Prostate gland (tissue), 2 donors: ENCODE data around the gene SPINK1. TPM values are rescaled to one million over a fixed set of nuclear protein-coding genes. Genes with fewer than 3 reads are reported as not detected.
"Not testable (repeated sequence)": the region's sequence is repeated elsewhere in the genome, so short reads cannot be mapped to it uniquely, and the experiment has no call there.

Experiments
- DNase-seq: peaks from one replicate; pipeline ENCODE4 v3.0.0-alpha.2; 2019; ENCODE audit warnings: low spot score
- H3K27ac ChIP-seq, 2 donors: fragments of 200-600 bp; sonication (generic); 2 replicates each; pipeline ENCODE4 v1.5.1; 2017 to 2019
- H3K27me3 ChIP-seq: fragments of 200-600 bp; sonication (generic); replicated peaks from 2 replicates; pipeline ENCODE4 v1.5.1; 2019; ENCODE audit not compliant: insufficient read depth
- H3K36me3 ChIP-seq, 2 donors: fragments of 200-600 bp; sonication (generic); 1 replicate in 1 of 2; 2 replicates in 1 of 2; pipeline versions ENCODE4 v1.5.1 to v1.8.1; 2017 to 2019
- H3K4me1 ChIP-seq: fragments of 200-600 bp; sonication (generic); replicated peaks from 2 replicates; pipeline ENCODE4 v1.5.1; 2019
- H3K4me3 ChIP-seq, 2 donors: fragments of 200-600 bp; sonication (generic); 2 replicates each; pipeline ENCODE4 v1.5.1; 2017 to 2019
- H3K9me3 ChIP-seq: fragments of 200-600 bp; sonication (generic); 2 replicates; pipeline ENCODE4 v1.5.1; 2017
- CTCF ChIP-seq, 4 experiments: fragments of 200-600 bp in 2 of 4; fragments of 450-650 bp in 2 of 4; sonication (generic) in 2 of 4; IDR thresholded peaks; 1 replicate in 3 of 4; 2 replicates in 1 of 4; pipeline ENCODE4 v1.5.1; 2016 to 2019; ENCODE audit warnings: antibody characterized with exemption in 4 of 4, mild to moderate bottlenecking in 2 of 4, moderate library complexity in 2 of 4
- POLR2A ChIP-seq: fragments of 450-650 bp; IDR thresholded peaks from one replicate; pipeline ENCODE4 v1.6.1; 2016; ENCODE audit warnings: antibody characterized with exemption, mild to moderate bottlenecking
- POLR2AphosphoS5 ChIP-seq: sonication (generic); formaldehyde crosslinking; IDR thresholded peaks from one replicate; pipeline ENCODE4 v1.6.1; 2017; ENCODE audit warnings: antibody characterized with exemption
- WGBS: methylation state at CpG from one replicate; pipeline ENCODE4 v1.1.5; 2018; 5-methylcytosine and 5-hydroxymethylcytosine counted together
- intact Hi-C: fragments of 100-400 bp; cut with DNase I; formaldehyde crosslinking; loops from one replicate; pipeline ENCODE4 v1.14.2; 2022
- total RNA-seq, 2 donors: library from RNA; depleted of rRNA; stranded (reverse); fragments of >200 nt; gene quantifications; one replicate each; pipeline ENCODE4 v1.1.0, GENCODE V29; 2016

SPINK1 gene
- total RNA-seq, 2 donors from 2014 or later: 3.7 TPM; not detected in 1

- no peaks in the 10 kb centered on the region for H3K9me3 ChIP-seq
- no peak overlapping the region for H3K27ac ChIP-seq
- intact Hi-C loops: no loop called here
- no peak overlapping the region for H3K4me3 ChIP-seq
- TF ChIP-seq POLR2AphosphoS5 (no peak), CTCF (IDR thresholded peaks at IDR 0.05) (no peak), POLR2A (no peak)
- H3K36me3 ChIP-seq: no peaks in the 10 kb centered on the region
- H3K4me1 ChIP-seq: no peaks in the 10 kb centered on the region
- DNase-seq: no peak
- no peaks in the 10 kb centered on the region for H3K27me3 ChIP-seq
Observed at GRCh38 chr5:147876141-147876540, 44.7 kb upstream of the SPINK1 start.

GRCh38 chr5:147874910-147875367 lies 43.5 kb upstream of the SPINK1 start:
- H3K27me3 ChIP-seq: no peaks in the 10 kb centered on the region
- no peaks in the 10 kb centered on the region for H3K9me3 ChIP-seq
- no peak for TF ChIP-seq POLR2AphosphoS5
- TF ChIP-seq CTCF (IDR thresholded peaks at IDR 0.05): no peak
- TF ChIP-seq POLR2A: no peak
- intact Hi-C loops: no loop called here
- no peak overlapping the region for H3K4me3 ChIP-seq
- 59% methylated on average over 3 of the region's 3 CpGs for WGBS
- H3K36me3 ChIP-seq: no peaks in the 10 kb centered on the region
- H3K4me1 ChIP-seq: no peaks in the 10 kb centered on the region
- H3K27ac ChIP-seq: no peak overlapping the region
- no peak for DNase-seq

GRCh38 chr5:147874118-147874875 lies 42.8 kb upstream of the SPINK1 start:
- WGBS: 83% methylated on average over 7 of the region's 8 CpGs
- intact Hi-C loops, H3K4me1 ChIP-seq, H3K9me3 ChIP-seq, H3K27me3 ChIP-seq, H3K4me3 ChIP-seq, H3K36me3 ChIP-seq, DNase-seq, H3K27ac ChIP-seq: not testable (repeated sequence)

- H3K27me3 ChIP-seq, H3K36me3 ChIP-seq, H3K4me3 ChIP-seq, H3K9me3 ChIP-seq, H3K4me1 ChIP-seq, H3K27ac ChIP-seq, DNase-seq, intact Hi-C loops: not testable (repeated sequence)
- WGBS: 85% methylated on average over 16 of the region's 16 CpGs
Observed at GRCh38 chr5:147872744-147873435, 41.4 kb upstream of the SPINK1 start.

- H3K4me3 ChIP-seq, H3K36me3 ChIP-seq, H3K27me3 ChIP-seq, H3K9me3 ChIP-seq, DNase-seq, H3K27ac ChIP-seq, intact Hi-C loops, H3K4me1 ChIP-seq: not testable (repeated sequence)
- WGBS: 96% methylated on average over 18 of the region's 18 CpGs
Observed at GRCh38 chr5:147871980-147872549, 40.6 kb upstream of the SPINK1 start.

- intact Hi-C loops, H3K9me3 ChIP-seq, H3K36me3 ChIP-seq, H3K4me3 ChIP-seq, H3K27me3 ChIP-seq, H3K27ac ChIP-seq, DNase-seq, H3K4me1 ChIP-seq: not testable (repeated sequence)
- WGBS: 57% methylated on average over 6 of the region's 6 CpGs
Observed at GRCh38 chr5:147869892-147870291, 38.4 kb upstream of the SPINK1 start.
